Activated CD8-positive, alpha-beta memory T cell treated with anti-CD3 and anti-CD28 coated beads, Interleukin-2, amount 50 U/mL, for 48 hours (primary cell): ENCODE data around the gene TMEM8B.
A peak's percentile ranks its signal among the peaks of the same experiment; 100 is the strongest.

Experiments
- DNase-seq: peaks from one replicate; pipeline ENCODE4 v3.0.0-alpha.2; 2020

The TMEM8B gene

DNA sequence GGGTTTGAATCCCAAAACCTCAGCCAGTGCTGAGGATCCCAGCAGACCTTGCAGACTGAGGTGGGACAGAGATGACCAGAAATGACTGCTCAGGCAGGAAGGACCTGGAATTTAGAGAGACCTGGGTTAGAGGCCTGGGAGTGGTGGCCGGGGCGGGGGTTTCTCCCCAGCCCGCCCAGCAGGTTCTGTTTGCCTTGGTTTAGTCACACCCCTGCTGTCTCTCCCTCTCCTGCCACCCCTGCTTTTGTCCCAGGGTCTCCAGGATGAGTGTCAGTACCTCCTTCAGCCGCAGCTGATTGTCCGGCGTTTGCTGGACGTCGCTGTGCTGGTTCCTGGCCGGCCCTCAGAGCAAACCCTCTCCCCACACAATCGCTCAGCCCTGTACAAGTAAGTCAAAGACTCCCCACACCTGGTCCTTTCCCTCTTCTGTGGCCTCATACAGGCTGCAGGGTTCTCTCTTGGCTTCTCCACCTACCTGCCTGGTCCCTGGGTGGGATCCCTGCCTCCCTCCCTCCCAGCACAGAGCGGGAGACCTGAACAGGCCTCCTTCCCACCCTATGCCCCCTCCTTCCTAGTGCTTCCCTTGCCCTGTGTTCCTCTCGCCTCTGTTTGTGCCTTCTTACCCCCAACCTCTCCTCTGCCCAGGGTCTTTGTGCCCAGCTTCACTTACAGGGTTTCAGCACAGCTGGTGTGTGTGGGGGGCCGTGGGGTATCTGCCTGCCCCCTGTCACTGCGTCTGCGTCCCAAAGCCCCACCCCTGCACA is 12.0 kb downstream of the TMEM8B start:
- no peak for DNase-seq

DNA sequence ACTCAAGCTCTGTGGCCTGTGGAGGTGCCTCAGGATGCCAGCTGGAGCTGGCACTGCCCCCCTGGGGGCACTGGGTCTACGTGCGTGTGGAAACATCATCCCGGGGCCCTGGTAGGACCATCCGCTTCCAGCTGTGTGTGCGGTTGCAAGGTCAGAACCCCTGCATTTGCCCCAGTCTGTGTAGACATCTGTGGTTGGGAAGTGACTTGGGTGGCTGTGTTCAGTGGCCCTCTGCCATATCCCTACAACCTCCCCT is 12.5 kb downstream of the TMEM8B start:
- DNase-seq: no peak

GRCh38 chr9:35842020-35842745 is 13.2 kb downstream of the TMEM8B start:
- DNase-seq: no peak

DNA sequence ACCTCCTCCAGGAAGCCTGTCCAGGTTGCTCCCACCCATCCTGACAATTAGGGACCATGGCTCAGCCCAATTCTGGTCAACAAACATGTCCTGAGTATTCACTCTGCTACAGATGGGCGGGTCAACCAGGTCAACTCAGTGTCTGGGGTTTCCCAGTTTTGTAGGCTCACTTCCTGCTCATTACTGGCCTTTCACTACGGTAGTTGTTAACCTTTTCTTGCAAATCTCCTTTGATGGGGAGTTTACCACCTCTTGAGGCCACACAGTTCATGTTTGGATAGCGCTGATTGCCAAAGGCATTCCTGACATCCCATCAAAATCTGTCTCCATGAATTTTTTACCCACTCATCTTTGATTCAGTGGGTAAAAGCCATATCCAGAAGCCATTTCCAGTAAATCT is 13.8 kb downstream of the TMEM8B start:
- DNase-seq: no peak

DNA sequence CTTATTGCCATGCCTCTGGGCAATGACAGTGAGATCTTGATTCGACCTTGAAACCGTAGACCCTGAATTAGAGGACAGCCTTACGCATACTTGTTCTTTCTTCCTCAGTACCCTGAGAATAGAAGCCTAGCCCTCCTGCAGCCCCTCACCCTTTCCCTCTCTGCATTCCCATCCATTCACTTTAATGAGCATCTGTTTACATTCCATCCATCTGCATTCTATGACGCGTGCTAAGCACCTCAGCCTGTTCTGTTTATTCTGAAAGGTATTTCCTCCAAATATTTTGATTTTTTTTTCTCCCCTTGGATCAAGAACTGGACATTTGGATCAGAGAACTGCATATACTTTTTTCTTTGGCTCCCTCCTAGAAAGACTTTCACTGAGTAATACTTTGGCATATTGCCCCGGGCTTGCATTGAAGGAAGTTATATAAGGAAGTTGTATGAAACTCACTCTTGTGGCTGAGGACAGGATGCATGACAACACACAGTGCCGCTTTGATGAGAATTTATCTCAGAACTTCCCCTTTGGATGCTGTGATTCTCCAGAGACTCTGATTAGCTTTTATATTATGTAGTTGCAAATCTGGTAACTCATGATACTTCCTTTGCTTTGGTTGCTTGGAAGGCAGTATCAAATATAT is 15.7 kb downstream of the TMEM8B start:
- DNase-seq: no peak

GRCh38 chr9:35845824-35846771 is 17.1 kb downstream of the TMEM8B start:
- DNase-seq: no peak

GRCh38 chr9:35847792-35848572 is 19.0 kb downstream of the TMEM8B start:
- peak; percentile 60 for DNase-seq

DNA sequence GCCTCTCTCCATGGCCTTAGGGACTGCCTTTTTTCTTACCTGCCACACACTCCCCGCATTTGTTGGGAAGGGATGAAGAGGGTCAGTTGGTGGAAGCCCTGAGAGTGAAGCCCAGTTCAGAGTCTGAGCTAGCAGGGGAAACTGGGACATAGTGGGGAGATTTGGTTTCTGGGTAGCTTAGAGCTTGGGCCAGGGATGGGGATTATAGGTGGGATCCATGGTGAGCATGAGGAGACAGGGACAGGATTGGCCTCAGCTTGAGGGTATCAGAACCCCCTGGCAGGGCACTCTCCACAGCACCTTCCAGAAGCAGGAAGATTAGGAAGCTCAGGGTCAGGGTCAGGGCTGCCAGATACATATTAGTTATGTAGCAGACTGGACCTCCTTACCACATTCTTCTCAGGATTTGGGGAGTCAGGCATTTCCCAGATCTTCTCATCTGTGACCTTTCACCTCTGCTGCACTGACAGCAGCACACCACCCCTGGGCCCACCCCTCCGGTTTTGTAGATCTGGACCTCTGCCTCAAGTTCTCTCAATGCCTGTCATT is 23.3 kb downstream of the TMEM8B start:
- peak; percentile 18 for DNase-seq

DNA sequence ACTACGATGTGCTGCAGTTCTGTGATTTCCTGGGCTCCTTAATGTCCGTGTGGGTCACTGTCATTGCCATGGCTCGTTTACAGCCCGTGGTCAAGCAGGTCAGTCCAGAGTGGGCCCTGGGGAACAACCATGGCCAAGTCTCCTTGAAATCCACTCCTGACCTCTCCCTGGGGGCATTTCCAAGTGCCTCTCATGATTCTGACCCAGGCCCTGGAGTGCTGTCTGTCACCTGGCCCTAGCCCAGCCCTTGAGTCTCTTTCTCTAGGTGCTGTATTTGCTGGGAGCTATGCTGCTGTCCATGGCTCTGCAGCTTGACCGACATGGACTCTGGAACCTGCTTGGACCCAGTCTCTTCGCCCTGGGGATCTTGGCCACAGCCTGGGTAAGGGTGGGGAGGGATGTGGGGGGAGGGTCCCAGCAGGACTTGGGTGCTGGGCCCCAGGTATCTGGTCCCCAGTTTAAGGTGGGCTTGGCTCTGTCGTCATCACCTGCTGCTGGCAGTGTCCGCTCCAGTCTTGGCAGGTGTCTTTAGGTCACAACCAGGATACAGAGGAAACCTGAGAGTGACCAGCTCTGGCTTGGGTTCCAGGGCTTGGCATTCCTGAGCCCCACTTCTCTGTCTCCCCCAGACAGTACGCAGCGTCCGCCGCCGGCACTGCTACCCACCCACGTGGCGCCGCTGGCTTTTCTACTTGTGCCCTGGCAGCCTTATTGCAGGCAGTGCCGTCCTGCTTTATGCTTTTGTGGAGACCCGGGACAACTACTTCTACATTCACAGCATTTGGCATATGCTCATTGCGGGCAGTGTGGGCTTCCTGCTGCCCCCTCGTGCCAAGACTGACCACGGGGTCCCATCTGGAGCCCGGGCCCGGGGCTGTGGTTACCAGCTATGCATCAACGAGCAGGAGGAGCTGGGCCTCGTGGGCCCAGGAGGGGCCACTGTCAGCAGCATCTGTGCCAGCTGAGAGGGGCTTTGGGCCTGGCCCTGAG is 24.1 kb downstream of the TMEM8B start:
- DNase-seq: peak; percentile 42

GRCh38 chr9:35854091-35854762 is 25.2 kb downstream of the TMEM8B start:
- DNase-seq: peak; percentile 37

GRCh38 chr9:35856206-35856605 is 27.2 kb downstream of the TMEM8B start:
- no peak for DNase-seq

DNA sequence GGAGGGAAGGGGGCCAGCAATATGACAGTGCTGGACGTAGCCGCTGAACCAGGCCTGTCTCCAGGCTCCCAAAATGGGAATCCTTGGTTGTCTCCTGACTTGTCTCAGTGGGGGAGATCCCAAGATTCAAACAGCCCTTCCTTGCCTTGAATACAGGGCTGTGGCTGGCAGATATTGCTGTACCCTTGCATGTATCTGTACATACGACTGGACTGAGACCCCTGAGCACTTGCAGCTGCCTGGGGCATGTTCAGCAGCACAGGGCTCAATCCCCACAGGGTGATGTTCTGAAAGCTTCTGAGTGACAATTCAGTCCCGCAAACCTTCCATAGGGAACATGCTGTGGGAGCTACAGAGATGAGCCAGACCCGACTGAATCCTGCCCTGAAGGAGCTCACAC is 27.9 kb downstream of the TMEM8B start:
- peak; percentile 13 for DNase-seq

GRCh38 chr9:35858458-35858857 is 29.4 kb downstream of the TMEM8B start:
- peak; percentile 7 for DNase-seq

DNA sequence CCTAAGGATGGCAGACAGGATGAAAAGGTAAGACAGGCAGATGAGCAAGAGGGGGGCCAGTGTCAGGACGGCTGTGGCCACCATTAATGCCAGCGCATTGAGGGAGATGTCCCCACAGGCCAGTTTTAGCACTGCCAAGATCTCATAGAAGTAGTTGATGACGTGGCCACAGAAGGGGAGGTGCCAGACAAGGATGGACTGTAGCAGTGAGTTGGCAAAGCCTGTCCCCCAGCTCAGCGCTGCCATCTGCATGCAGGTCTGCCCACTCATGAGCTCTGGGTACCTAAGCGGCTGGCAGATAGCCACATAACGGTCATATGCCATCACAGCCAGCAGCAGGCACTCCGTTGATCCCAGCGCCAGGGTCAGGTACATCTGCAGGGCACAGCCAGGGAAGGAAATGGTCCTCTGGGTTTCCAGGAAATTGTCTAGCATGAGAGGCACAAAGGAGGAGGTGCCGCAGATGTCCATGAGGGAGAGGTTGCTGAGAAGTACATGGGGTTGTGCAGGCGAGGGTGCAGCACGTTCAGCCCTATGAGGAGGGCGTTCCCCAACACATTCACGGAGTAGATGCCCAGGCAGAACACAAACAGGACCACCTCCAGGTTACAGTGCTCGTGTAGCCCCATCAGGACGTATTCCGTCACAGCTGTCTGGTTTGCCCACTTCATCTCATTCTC is 30.4 kb downstream of the TMEM8B start:
- peak; percentile 43 for DNase-seq

DNA sequence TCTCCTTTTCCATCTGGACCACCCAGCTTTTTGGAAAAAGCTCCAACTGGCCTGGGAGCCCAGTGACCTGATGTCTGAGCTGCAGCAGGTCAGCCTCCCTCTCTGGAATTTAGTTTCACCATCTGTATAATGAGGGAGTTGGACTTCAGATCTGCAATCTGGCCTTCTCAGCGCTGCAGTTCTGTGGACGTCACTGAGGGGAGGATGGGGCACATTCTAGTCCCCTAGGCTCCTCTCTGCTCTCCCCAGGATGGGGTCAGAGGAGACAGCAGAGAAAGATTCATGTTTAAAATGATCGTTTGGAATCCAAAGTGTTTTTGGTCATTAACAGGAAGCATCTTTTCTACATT is 30.9 kb downstream of the TMEM8B start:
- DNase-seq: no peak

GRCh38 chr9:35861161-35861897 is 32.3 kb downstream of the TMEM8B start:
- DNase-seq: no peak

- no peak for DNase-seq
Measured at GRCh38 chr9:35862328-35862727, 33.3 kb downstream of the TMEM8B start.

- DNase-seq: peak; percentile 36
Measured at GRCh38 chr9:35863583-35863982, 34.6 kb downstream of the TMEM8B start.
